Progenitor cell of endocrine pancreas (in vitro differentiated cells): Measurements from ENCODE around the gene CCDC90B. TPM values are rescaled to one million over a fixed set of nuclear protein-coding genes. Genes with fewer than 3 reads are reported as not detected.

Source experiments
- DNase-seq: peaks from one replicate; pipeline ENCODE4 v3.0.0; 2021; ENCODE audit warnings: low spot score; ENCODE audit not compliant: unreplicated experiment
- H3K27ac Mint-ChIP-seq: 2 replicates; pipeline ENCODE4 v1.8.0; 2021; ENCODE audit warnings: mild to moderate bottlenecking, moderate library complexity, mixed read lengths
- H3K27me3 Mint-ChIP-seq: 2 replicates; pipeline ENCODE4 v1.8.0; 2021; ENCODE audit warnings: mixed read lengths
- H3K36me3 Mint-ChIP-seq: 2 replicates; pipeline ENCODE4 v1.8.0; 2022; ENCODE audit warnings: mixed read lengths; ENCODE audit not compliant: insufficient read depth
- H3K4me1 Mint-ChIP-seq: 2 replicates; pipeline ENCODE4 v1.8.0; 2021; ENCODE audit warnings: low read depth, mixed read lengths
- H3K4me3 Mint-ChIP-seq: 2 replicates; pipeline ENCODE4 v1.8.0; 2021; ENCODE audit warnings: low read depth, mild to moderate bottlenecking, moderate library complexity, mixed read lengths
- H3K9me3 Mint-ChIP-seq: 2 replicates; pipeline ENCODE4 v1.8.0; 2021; ENCODE audit warnings: low read depth, mixed read lengths
- CTCF ChIP-seq: fragments of 200-600 bp; sonication (generic); IDR thresholded peaks from one replicate; pipeline ENCODE4 v1.5.0; 2021; ENCODE audit warnings: antibody characterized with exemption, mild to moderate bottlenecking; ENCODE audit not compliant: unreplicated experiment
- total RNA-seq: library from RNA; stranded (reverse); gene quantifications from 2 replicates; pipeline ENCODE4 v1.2.1, GENCODE V29; 2021

The CCDC90B gene
- total RNA-seq, 1 donor from 2014 or later: 47.0 TPM

- Mint-ChIP-seq H3K36me3 (peaks cover 4% of the 10 kb centered on the region), H3K9me3 (no peaks in the 10 kb centered on the region), H3K27ac (no peak overlapping the region), H3K4me3 (no peak overlapping the region), H3K4me1 (no peaks in the 10 kb centered on the region), H3K27me3 (no peaks in the 10 kb centered on the region)
- no peak for TF ChIP-seq CTCF
- no peak for DNase-seq
Measured at GRCh38 chr11:83249445-83249844, 36.7 kb downstream of the CCDC90B start.

GRCh38 chr11:83241291-83241946 lies 44.7 kb downstream of the CCDC90B start:
- Mint-ChIP-seq H3K27me3 (no peaks in the 10 kb centered on the region), H3K36me3 (peaks cover 2% of the 10 kb centered on the region), H3K9me3 (no peaks in the 10 kb centered on the region), H3K27ac (no peak overlapping the region), H3K4me3 (no peak overlapping the region), H3K4me1 (peaks cover 14% of the 10 kb centered on the region)
- TF ChIP-seq CTCF: peak; percentile 71
- peak; percentile 13 for DNase-seq

- no peaks in the 10 kb centered on the region for H3K36me3 Mint-ChIP-seq
- no peaks in the 10 kb centered on the region for H3K27me3 Mint-ChIP-seq
- DNase-seq: no peak
- no peak overlapping the region for H3K27ac Mint-ChIP-seq
- TF ChIP-seq CTCF: no peak
- no peak overlapping the region for H3K4me3 Mint-ChIP-seq
- H3K9me3 Mint-ChIP-seq: no peaks in the 10 kb centered on the region
- H3K4me1 Mint-ChIP-seq: peaks cover 16% of the 10 kb centered on the region
Measured at GRCh38 chr11:83238111-83238510, 48.1 kb downstream of the CCDC90B start.

GRCh38 chr11:83235825-83236224 lies 50.3 kb downstream of the CCDC90B start:
- no peak for TF ChIP-seq CTCF
- Mint-ChIP-seq H3K36me3 (no peaks in the 10 kb centered on the region), H3K27me3 (no peaks in the 10 kb centered on the region), H3K4me1 (peaks cover 8% of the 10 kb centered on the region), H3K4me3 (no peak overlapping the region), H3K9me3 (peaks cover 4% of the 10 kb centered on the region), H3K27ac (no peak overlapping the region)
- DNase-seq: no peak

- no peaks in the 10 kb centered on the region for H3K27me3 Mint-ChIP-seq
Measured at GRCh38 chr11:83223457-83223856, 62.7 kb downstream of the CCDC90B start.

More at GRCh38 chr11:83223457-83223856, 62.7 kb downstream of the CCDC90B start:
- TF ChIP-seq CTCF: no peak
- Mint-ChIP-seq H3K36me3 (no peaks in the 10 kb centered on the region), H3K4me3 (no peak overlapping the region), H3K27ac (no peak overlapping the region), H3K4me1 (no peaks in the 10 kb centered on the region), H3K9me3 (no peaks in the 10 kb centered on the region)
- no peak for DNase-seq
